K562 (cell line): ENCODE data around the gene THYN1. TPM values are rescaled to one million over a fixed set of nuclear protein-coding genes. Genes with fewer than 3 reads are reported as not detected.
A peak's percentile ranks its signal among the peaks of the same experiment; 100 is the strongest.

Source experiments
- ATF3 ChIP-seq, 2 experiments: fragments of 450-650 bp in 1 of 2; sonication (generic) in 1 of 2; formaldehyde crosslinking in 1 of 2; IDR thresholded peaks in 1 of 2; conservative IDR thresholded peaks in 1 of 2; 2 replicates each; pipeline versions ENCODE4 v1.6.1 to v1.8.1; 2016 to 2023; ENCODE audit warnings: mild to moderate bottlenecking in 2 of 2, moderate library complexity in 2 of 2, inconsistent platforms in 1 of 2, missing genetic modification reagents in 1 of 2
- BDP1 ChIP-seq: IDR thresholded peaks from 3 replicates; pipeline ENCODE4 v1.6.1; 2011; ENCODE audit not compliant: insufficient read length, insufficient read depth
- CGGBP1 ChIP-seq: fragments of 250-450 bp; sonication (Bioruptor Pico); IDR thresholded peaks from 2 replicates; pipeline ENCODE4 v1.9.0; 2021; ENCODE audit warnings: mild to moderate bottlenecking
- DMBX1 ChIP-seq: fragments of 250-450 bp; sonication (Bioruptor Pico); IDR thresholded peaks from 2 replicates; pipeline ENCODE4 v1.8.0; 2022; ENCODE audit warnings: inconsistent platforms, mild to moderate bottlenecking, moderate library complexity, borderline replicate concordance
- DNMT1 ChIP-seq: fragments of 450-650 bp; IDR thresholded peaks from 2 replicates; pipeline ENCODE4 v1.6.1; 2016; ENCODE audit warnings: antibody characterized with exemption, mild to moderate bottlenecking
- DPF2 ChIP-seq: fragments of 450-650 bp; IDR thresholded peaks from 2 replicates; pipeline ENCODE4 v1.6.1; 2016
- ELK3 ChIP-seq: fragments of 450-650 bp; formaldehyde crosslinking; IDR thresholded peaks from 2 replicates; pipeline ENCODE4 v1.4.0; 2020; ENCODE audit warnings: mild to moderate bottlenecking
- FOXA1 ChIP-seq: fragments of 450-650 bp; IDR thresholded peaks from 2 replicates; pipeline ENCODE4 v1.6.1; 2016; ENCODE audit warnings: mild to moderate bottlenecking, borderline replicate concordance
- GATA2 ChIP-seq: sonication (generic); formaldehyde crosslinking; IDR thresholded peaks from 2 replicates; pipeline ENCODE4 v1.4.0; 2020; ENCODE audit warnings: mild to moderate bottlenecking, missing genetic modification reagents
- GMEB1 ChIP-seq: fragments of 250-450 bp; sonication (Bioruptor Pico); IDR thresholded peaks from 2 replicates; pipeline ENCODE4 v1.4.0; 2020; ENCODE audit warnings: mild to moderate bottlenecking
- ILF3 ChIP-seq: fragments of 450-650 bp; IDR thresholded peaks from 2 replicates; pipeline ENCODE4 v1.6.1; 2018; ENCODE audit warnings: antibody characterized with exemption, mild to moderate bottlenecking, moderate library complexity, borderline replicate concordance
- IRF1 ChIP-seq: sonication (generic); formaldehyde crosslinking; IDR thresholded peaks from 2 replicates; pipeline ENCODE4 v1.8.0; 2022; ENCODE audit warnings: missing genetic modification reagents, mild to moderate bottlenecking, borderline replicate concordance
- JUNB ChIP-seq: fragments of 450-650 bp; formaldehyde crosslinking; conservative IDR thresholded peaks from 2 replicates; pipeline ENCODE4 v1.4.0; 2020; ENCODE audit warnings: mild to moderate bottlenecking
- KDM4B ChIP-seq, 2 experiments: fragments of 450-650 bp in 1 of 2; sonication (generic) in 1 of 2; IDR thresholded peaks; 2 replicates each; pipeline ENCODE4 v1.6.1; 2016 to 2017; ENCODE audit warnings: borderline replicate concordance in 2 of 2, antibody characterized with exemption in 1 of 2, low read depth in 1 of 2, mild to moderate bottlenecking in 1 of 2
- MAFG ChIP-seq: fragments of 450-650 bp; conservative IDR thresholded peaks from 2 replicates; pipeline ENCODE4 v1.6.1; 2016; ENCODE audit warnings: missing genetic modification characterization, missing compliant biosample characterization
- MAFK ChIP-seq: IDR thresholded peaks from 2 replicates; pipeline ENCODE4 v1.6.1; 2011; ENCODE audit warnings: low read length, improper control_type of control experiment
- MLX ChIP-seq, 2 experiments: fragments of 450-650 bp in 1 of 2; sonication (generic) in 1 of 2; formaldehyde crosslinking; conservative IDR thresholded peaks; 2 replicates each; pipeline versions ENCODE4 v1.4.0 to v1.8.1; 2020 to 2022; ENCODE audit warnings: mild to moderate bottlenecking in 1 of 2, missing genetic modification reagents in 1 of 2
- MTA1 ChIP-seq: fragments of 450-650 bp; IDR thresholded peaks from 2 replicates; pipeline ENCODE4 v1.6.1; 2017; ENCODE audit warnings: borderline replicate concordance
- NFIX ChIP-seq: fragments of 250-450 bp; sonication (Bioruptor Pico); IDR thresholded peaks from 2 replicates; pipeline ENCODE4 v1.4.0; 2020; ENCODE audit warnings: low read depth, mild to moderate bottlenecking, moderate library complexity
- SP2 ChIP-seq: IDR thresholded peaks from 2 replicates; pipeline ENCODE4 v1.6.1; 2011; ENCODE audit warnings: mild to moderate bottlenecking, low read depth, low read length, moderate library complexity; ENCODE audit not compliant: poor library complexity, severe bottlenecking; ENCODE audit errors: extremely low read depth
- XRCC5 ChIP-seq: fragments of 200-400 bp; formaldehyde crosslinking; IDR thresholded peaks from 2 replicates; pipeline ENCODE4 v1.6.1; 2017; ENCODE audit warnings: low read depth, mild to moderate bottlenecking, low read length
- ZNF134 ChIP-seq: fragments of 250-450 bp; sonication (Bioruptor Pico); conservative IDR thresholded peaks from 2 replicates; pipeline ENCODE4 v1.4.0; 2020
- ZNF785 ChIP-seq: fragments of 250-450 bp; sonication (Bioruptor Pico); IDR thresholded peaks from 2 replicates; pipeline ENCODE4 v1.4.0; 2020; ENCODE audit warnings: mild to moderate bottlenecking
- polyA plus RNA-seq, 8 experiments: library from polyadenylated mRNA; depleted of rRNA in 4 of 8; stranded (reverse) in 5 of 8; unstranded in 3 of 8; fragments of >200 nt; fragmentation: Nextera tagmentation in 2 of 8; fragmentation: Illumina TruSeq in 1 of 8; extraction: Ambion mirVana in 2 of 8; extraction: Trizol in 1 of 8; gene quantifications; 2 replicates each; pipeline versions ENCODE4 v1.2.1 to v1.2.3, GENCODE V29; 2011 to 2014; ENCODE audit warnings: inconsistent platforms in 1 of 8, missing spikeins in 1 of 8
- total RNA-seq, 7 experiments: library from RNA; depleted of rRNA in 6 of 7; stranded (reverse); fragments of >200 nt in 6 of 7; fragmentation: Illumina TruSeq in 2 of 7; extraction: Trizol in 2 of 7; gene quantifications; 2 replicates each; pipeline versions ENCODE4 v1.2.1 to v1.2.3, GENCODE V29; 2011 to 2021; ENCODE audit warnings: low replicate concordance in 1 of 7

THYN1 gene
- total and polyA plus RNA-seq, 9 of the 15 experiments (the other 6 are each of a cell fraction or from before 2014, with no cell fraction given) = 54.9 to 279 (median 104) TPM

- TF ChIP-seq ATF3 (IDR thresholded peaks at IDR 0.05) = no peak
- no peak for TF ChIP-seq ATF3 (CRISPR knock-in tag; conservative IDR thresholded peaks at IDR 0.05)
- no peak for TF ChIP-seq MLX (CRISPR knock-in tag; conservative IDR thresholded peaks at IDR 0.05)
- no peak for TF ChIP-seq MTA1
- no peak for TF ChIP-seq BDP1
- no peak for TF ChIP-seq ELK3 (CRISPR knock-in tag)
- no peak for TF ChIP-seq IRF1 (CRISPR knock-in tag)
- no peak for TF ChIP-seq DMBX1
- TF ChIP-seq GATA2 (CRISPR knock-in tag) = no peak
- TF ChIP-seq KDM4B (IDR thresholded peaks at IDR 0.05; ENCODE audit: borderline replicate concordance in 2 of 2, low read depth in 1 of 2) = peak in 1 of 2 experiments; percentile 31; a peak in 1 of 4 replicates
- no peak for TF ChIP-seq DPF2
- no peak for TF ChIP-seq ILF3
- no peak for TF ChIP-seq XRCC5
- TF ChIP-seq JUNB (CRISPR knock-in tag) = no peak
- TF ChIP-seq MAFK = no peak
- no peak for TF ChIP-seq NFIX (CRISPR knock-in tag)
- TF ChIP-seq SP2 = no peak
- no peak for TF ChIP-seq ZNF785 (CRISPR knock-in tag)
- TF ChIP-seq DNMT1 = no peak
- no peak for TF ChIP-seq FOXA1
- peak; percentile 95 for TF ChIP-seq GMEB1
- TF ChIP-seq MAFG (tag) = no peak
- no peak for TF ChIP-seq ZNF134 (CRISPR knock-in tag)
- no peak for TF ChIP-seq CGGBP1 (CRISPR knock-in tag)
Observed at GRCh38 chr11:134253188-134253993, at the start of gene THYN1, which contains the start of gene ACAD8 (continued).
